ENCODE measurements around the gene ERC1. TPM values are rescaled to one million over a fixed set of nuclear protein-coding genes. Genes with fewer than 3 reads are reported as not detected.

The ERC1 gene
- total and polyA plus RNA-seq, 2 of the 4 experiments (the other 2 are of a cell fraction): 11.6 to 25.6 TPM

GRCh38 chr12:1213618-1214205, 222.7 kb downstream of the ERC1 start:
- Histone ChIP-seq H3K27ac (ENCODE audit: insufficient read depth, low read length) (no peak overlapping the region), H3K4me1 (ENCODE audit: control insufficient read depth, insufficient read depth, low read length) (peaks cover 7% of the 10 kb centered on the region), H3K23ac (ENCODE audit: low read depth, low read length) (no peak overlapping the region), H3K9me1 (ENCODE audit: insufficient read depth, low read length) (peaks cover 8% of the 10 kb centered on the region; the same call in 1 of the 2 replicates), H3K9ac (ENCODE audit: low read depth, low read length) (no peak overlapping the region), H4K5ac (ENCODE audit: low read depth, low read length) (no peak overlapping the region), H2BK120ac (ENCODE audit: low read depth, low read length) (no peak overlapping the region), H2BK20ac (ENCODE audit: low read depth, low read length) (no peak overlapping the region), H3K4me2 (ENCODE audit: low read depth, low read length) (no peak overlapping the region), H2AK5ac (ENCODE audit: low read depth, low read length) (no peak overlapping the region), H3K4ac (ENCODE audit: low read depth, low read length) (no peak overlapping the region), H2BK15ac (ENCODE audit: low read depth, low read length) (no peak overlapping the region), H2AK9ac (replicated peaks; ENCODE audit: low read depth, low read length, poor library complexity) (no peak overlapping the region), H4K20me1 (ENCODE audit: insufficient read depth, low read length) (no peaks in the 10 kb centered on the region), H4K8ac (ENCODE audit: low read depth in 2 of 2, low read length in 2 of 2) (no peak overlapping the region), H3K18ac (ENCODE audit: low read depth, low read length) (no peak overlapping the region), H3K56ac (ENCODE audit: extremely low read depth, insufficient read depth, low read length) (no peak overlapping the region), H4K91ac (ENCODE audit: insufficient read depth, low read depth, low read length) (no peak overlapping the region), H3K9me3 (ENCODE audit: control insufficient read depth, insufficient read depth, low read length) (no peaks in the 10 kb centered on the region), H3K4me3 (ENCODE audit: insufficient read depth, low read depth, low read length) (no peak overlapping the region), H3K14ac (replicated peaks; ENCODE audit: low read depth, low read length) (no peak overlapping the region), H2BK5ac (ENCODE audit: low read depth, low read length, poor library complexity, severe bottlenecking) (no peak overlapping the region), H3K36me3 (ENCODE audit: control insufficient read depth, insufficient read depth, low read length) (0 out of 2 replicates have a peak, but pooled peaks cover 1% of the 10 kb centered on the region), H2AFZ (replicated peaks; ENCODE audit: low read length, poor library complexity) (no peak overlapping the region), H3K27me3 (ENCODE audit: control insufficient read depth, insufficient read depth, low read length) (no peaks in the 10 kb centered on the region), H3K79me1 (ENCODE audit: low read depth in 1 of 2, low read length in 2 of 2) (peaks cover 9 to 21% of the 10 kb centered on the region in 2 experiments; a peak in 3 of 4 replicates)
- intact Hi-C loops (cut with micrococcal nuclease): no loop called here
- no CpG with 5 or more reads among the region's 7 CpGs for WGBS, 2 experiments (ENCODE audit: extremely low coverage in 2 of 2, insufficient read length in 1 of 2)
- CTCF ChIA-PET: no interaction called here
- DNase-seq (no peak), ATAC-seq (ENCODE audit: low read depth) (no peak)
- BruUV-seq (replicated peaks): no TSS peak
- POLR2A ChIA-PET (ENCODE audit: unreplicated experiment): no interaction called here
- TF ChIP-seq MXI1 (IDR thresholded peaks at IDR 0.05; ENCODE audit: borderline replicate concordance, low read depth, low read length): no peak
- TF ChIP-seq MAFK (IDR thresholded peaks at IDR 0.05; ENCODE audit: low read depth, low read length): no peak
- no peak for TF ChIP-seq POLR2A (IDR thresholded peaks at IDR 0.05; ENCODE audit: low read depth, low read length)
- in situ Hi-C loops (cut with MboI; ENCODE audit: low sequenced_read_pairs): no loop called here
- dilution Hi-C loops (cut with HindIII; ENCODE audit: low sequenced_read_pairs, unreplicated experiment): no loop called here
